Left renal cortex interstitium (tissue), 4 donors: ENCODE measurements around the gene SPATS2. TPM values are rescaled to one million over a fixed set of nuclear protein-coding genes. Genes with fewer than 3 reads are reported as not detected.

ENCODE experiments used
- DNase-seq, 4 donors: peaks; one replicate each; pipeline ENCODE4 v3.0.0-alpha.2; 2013; ENCODE audit warnings: low read depth in 4 of 4, low spot score in 2 of 4, missing footprints in 1 of 4
- polyA plus RNA-seq, 4 donors: library from polyadenylated mRNA; unstranded; fragments of 120-200 nt; gene quantifications; one replicate each; pipeline ENCODE4 v1.2.1, GENCODE V29; 2013; ENCODE audit not compliant: insufficient read length in 4 of 4

The SPATS2 gene
- polyA plus RNA-seq, 4 donors = 41.3 to 55.7 (median 48.3) TPM

DNA sequence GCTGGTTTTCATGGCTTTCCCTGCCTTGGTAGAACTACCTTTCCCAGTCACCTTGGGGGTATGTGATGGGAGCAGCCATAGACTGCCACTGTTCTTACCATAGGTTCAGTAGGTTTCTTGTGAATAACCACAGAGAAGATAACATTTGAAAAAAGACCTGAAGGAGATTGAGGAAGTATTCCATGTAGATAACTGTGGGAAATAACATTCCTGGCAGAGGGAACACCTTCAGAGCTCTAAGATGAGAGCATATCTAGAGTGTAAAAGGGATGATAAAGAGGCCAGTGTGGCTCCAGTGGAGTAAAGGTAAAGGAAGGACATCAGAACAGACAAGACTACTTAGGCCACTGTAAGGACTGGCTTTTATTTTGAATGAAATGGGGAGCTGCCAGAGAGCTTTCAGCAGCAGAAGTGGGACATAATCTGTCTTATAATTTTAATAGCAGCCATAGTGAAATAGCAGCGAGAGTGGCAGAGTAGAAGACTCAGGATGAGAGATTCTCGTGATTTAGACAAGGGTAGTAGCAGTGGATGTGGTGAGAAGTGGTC, 88.9 kb downstream of the SPATS2 start:
- DNase-seq = no peak

DNA sequence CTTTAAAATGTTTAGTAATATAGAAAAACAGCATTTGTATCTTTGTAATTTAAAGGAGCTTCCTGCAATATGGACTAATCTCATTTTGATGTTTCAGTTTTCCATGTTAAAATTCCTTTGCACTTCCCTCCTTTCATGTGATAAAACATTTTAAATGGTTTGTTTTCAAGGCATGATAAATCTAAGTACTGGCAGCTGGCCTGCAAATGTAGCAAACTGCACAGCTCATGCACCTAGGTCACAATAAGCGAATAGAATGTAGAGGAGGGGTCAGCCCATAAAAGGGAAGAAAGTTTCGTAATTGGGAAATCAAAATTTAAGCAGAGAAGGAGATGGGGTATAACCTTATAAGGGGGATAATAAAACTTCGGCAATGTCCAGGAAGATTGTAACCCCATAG, 91.6 kb downstream of the SPATS2 start:
- DNase-seq = no peak

DNA sequence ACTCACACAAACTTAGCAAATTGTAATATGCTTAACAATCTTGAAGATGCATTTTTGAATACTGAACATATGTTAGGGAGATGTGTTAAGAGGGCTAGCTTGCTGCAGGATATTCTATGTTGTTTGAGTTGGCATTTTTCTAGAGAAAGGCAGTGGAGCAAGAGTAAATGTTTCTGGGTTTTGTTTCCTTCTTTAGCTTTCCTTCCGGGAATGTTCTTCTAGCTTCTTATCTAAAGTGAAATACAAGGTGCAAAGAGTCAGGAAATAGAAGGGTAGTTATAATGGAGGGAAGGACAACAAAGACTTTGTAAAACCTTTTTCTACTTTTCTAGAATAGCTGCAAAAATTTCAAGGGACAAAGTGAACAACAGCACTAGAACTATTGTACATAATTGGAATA, 94.0 kb downstream of the SPATS2 start:
- DNase-seq = no peak

DNA sequence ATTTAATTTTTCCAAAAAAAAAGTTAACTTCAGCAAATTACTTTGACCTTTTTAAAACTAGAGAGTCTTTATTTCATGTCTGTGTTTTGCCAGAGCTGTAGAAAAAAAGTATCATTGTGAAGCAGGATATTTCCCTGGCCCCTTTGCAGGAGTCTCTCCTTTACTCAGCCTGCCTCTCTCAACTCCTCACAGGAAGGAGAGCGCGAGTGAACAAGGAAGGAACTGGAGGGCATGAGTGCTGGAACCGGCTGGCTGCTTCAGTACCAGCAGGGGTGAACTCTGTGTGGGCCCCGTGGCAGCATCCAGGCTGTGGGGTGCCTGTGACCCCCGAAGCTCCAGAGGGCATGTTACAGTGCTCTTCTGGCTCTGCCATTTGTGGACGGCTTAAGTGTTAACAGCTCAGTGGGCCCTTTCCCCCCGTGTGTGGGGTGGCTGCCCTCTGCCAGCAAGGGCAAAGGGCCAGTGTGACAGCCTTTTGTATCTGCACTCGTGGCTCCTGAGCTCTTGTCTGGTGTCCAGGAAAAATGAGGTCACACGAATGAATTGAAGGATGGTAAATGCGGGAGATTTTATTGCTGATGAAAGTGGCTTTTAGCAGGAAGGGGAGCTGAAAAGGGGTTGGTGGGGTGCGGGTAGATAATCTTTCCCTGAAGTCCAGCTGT, 95.0 kb downstream of the SPATS2 start:
- no peak for DNase-seq

DNA sequence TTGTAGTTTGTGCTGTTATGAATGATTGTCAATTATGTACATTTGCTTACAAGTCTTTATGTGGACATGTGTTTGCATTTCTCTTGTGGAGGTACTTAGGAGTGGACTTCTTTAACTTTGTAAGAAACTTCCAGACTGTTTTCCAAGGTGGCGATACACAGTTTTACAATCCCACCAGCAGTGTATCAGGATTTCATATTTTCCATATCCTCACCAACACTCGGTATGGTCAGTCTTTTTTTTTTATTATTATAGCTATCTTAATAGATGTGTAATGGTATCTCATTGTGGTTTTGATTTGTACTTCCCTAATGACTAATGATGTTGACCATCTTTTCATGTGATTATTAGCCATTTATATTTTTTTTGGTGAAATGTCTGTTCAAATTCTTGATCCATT, 97.9 kb downstream of the SPATS2 start:
- no peak for DNase-seq

DNA sequence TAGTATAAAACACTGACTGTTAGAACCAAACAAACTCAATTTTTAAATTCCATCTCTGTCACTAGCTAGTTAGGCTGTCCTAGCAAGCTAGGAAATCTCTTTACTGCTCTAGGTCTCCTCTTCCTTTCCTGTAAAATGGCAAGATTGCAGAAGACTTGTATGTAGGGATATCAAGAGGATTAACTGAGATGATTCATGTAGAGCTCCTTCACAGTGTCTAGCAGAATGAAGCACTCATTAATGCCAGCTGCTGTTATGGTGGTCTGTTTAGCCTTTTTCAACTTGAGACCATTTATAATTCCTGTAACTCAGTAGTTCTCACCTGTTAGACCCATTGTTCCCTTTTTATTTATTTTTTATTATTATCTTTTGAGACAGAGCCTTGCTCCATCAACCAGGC, 103.7 kb downstream of the SPATS2 start:
- no peak for DNase-seq

DNA sequence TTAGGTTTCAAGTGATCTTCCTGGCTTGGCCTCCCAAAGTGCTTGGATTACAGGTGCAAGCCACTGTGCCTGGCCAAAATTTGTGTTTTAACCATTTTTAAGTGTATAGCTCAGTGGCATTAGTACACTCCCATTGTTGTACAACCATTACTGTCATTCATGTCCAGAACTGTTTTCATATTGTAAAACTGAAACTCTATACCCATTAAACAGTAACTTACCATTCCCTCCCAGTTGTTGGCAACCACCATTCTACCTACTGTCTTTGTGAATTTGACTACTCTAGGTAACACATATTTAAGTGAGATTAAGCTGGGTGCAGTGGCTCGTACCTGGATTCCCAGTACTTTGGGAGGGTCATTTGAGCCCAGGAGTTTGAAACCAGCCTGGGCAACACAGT, 104.3 kb downstream of the SPATS2 start:
- DNase-seq = no peak

DNA sequence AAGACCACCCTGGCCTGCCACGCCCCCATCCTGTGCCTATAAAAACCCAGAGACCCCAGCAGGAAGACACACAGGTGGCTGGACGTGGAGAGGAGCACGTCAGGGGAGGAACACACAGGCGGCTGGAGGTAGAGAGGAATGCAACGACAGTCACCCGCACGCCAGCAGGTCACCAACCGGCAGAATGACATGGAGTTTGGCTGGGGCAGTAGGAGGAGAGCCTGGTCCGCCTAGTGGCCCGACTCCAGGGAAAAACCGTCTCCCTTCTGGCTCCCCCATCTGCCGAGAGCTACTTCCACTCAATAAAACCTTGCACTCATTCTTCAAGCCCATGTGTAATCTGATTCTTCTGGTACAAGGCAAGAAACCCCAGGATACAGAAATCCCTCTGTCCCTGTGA, 108.8 kb downstream of the SPATS2 start:
- no peak for DNase-seq

DNA sequence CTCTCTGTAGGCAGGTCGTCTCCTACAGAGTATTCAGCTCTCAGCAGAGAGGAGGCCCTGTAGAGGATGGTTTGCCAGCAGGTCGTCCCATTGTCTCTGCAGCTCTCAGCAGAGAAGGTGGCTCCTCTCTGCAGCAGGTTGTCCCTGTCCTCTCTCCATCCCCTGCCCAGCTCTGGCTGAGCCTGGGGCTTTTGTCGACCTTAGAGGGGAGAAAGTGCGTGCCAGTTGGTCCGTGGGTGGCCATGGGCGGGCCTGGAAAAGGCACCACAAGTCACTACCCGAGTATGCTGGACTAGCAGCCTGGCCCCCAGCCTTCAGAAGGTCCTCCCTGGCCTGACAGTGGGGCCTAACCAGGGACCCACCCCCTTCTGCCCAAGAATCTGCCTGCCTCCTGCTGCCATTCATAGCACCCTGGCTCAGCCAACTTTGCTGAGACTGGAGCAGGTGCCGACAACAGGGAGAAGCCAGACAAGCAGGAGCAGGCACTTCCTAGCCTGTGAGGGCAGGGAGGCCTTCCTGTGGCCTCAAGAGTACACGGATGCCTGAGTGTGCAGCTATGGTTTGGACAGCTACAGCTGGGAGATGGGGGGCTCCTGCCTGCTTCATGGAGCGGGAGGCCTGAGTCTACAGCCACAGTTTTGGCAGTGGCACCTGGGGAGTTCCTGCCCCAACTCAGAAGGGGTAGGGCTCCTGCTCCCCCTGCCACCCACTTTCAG, 111.8 kb downstream of the SPATS2 start:
- DNase-seq = no peak

DNA sequence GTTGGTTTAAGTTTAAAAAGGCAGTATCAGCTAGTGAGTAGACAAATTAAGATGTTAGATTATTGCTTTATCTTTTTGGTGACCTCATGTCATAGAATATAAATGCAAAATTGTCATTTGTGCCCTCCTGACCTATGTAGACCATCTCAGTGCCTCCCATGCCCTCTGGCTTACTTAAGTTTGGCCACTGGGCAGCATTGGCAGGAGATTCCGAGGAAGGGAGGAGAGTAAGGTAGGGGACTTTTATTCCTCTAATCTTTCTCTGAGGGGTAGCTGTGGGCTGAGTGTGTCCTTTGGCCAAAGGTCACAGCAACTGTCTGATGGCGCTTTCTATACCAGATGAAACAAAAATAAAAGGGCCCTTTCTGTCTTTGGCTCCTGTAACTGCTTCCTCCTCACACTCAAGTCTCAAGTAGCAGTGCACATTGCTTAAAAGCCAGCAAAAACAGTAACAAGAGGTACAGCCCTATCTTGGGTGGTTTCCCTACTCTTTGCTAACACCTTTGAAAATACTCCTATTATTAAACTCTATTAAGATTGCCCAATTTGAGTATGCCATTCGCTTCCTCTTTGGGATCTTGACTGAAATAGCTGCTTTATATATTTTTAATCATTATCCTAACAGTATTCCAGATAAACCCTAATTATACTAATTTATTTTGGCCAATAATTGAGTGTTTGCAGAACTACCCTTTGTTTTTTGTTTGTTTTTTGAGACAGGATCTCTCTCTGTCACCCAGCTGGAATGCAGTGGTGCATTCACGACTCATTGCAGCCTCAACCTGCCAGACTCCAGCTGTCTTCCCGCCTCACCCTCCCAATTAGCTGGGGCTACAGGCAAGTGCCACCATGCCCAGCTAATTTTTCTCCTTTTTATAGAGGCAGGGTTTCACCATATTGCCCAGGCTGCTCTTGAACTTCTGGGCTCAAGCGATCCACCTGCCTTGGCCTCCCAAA, 115.1 kb downstream of the SPATS2 start:
- no peak for DNase-seq

DNA sequence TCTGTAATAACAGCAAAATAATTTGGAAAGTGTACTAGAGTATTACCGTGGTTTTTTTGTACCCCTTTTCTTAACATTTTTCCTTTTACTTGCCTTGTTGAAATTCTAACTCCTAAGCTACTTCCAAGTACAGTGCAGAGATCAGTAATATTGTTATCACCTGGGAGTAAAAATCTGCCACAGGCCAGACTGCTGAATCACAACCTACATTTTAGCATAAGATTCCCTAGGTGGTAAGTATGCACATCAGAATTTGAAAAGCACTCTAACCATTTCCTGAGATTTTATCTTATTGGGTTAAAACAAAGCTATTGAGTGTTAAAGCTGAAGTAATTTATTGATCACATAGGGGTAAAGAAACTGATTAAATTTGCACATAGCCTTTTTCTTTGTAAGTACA, 116.4 kb downstream of the SPATS2 start:
- no peak for DNase-seq

DNA sequence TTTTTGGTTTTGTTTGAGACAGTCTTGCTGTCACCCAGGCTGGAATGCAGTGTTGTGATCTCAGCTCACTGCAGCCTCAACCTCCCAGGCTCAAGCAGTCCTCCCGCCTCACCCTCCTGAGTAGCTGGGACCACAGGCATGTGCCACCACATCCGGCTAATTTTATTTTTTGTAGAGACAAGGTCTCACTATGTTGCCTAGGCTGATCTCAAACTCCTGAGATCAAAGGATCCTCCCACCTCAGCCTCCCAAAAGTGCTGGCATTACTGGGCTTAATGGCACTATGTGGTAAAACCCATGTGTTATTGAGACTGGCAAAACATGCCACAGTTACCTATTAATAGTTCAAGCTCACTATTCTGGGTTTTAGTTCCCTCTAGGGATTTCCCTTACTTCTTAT, 120.3 kb downstream of the SPATS2 start:
- DNase-seq = no peak

DNA sequence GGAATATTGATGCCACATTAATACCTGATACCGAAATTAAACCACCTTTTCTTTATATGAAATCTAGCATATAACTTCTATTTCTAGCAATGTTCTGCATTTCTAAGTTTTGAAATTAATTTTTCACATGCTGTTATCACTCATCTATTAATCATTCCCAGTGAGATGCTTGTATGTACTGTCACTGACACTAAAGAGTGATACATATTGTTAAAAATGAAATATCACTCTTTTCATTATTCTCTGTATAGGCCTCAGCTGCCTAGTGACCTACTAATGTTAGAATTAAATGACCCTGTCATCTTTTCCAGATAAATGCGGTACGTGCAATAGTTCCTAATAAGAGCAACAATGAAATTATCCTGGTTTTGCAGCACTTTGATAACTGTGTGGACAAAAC, 121.9 kb downstream of the SPATS2 start:
- no peak for DNase-seq

DNA sequence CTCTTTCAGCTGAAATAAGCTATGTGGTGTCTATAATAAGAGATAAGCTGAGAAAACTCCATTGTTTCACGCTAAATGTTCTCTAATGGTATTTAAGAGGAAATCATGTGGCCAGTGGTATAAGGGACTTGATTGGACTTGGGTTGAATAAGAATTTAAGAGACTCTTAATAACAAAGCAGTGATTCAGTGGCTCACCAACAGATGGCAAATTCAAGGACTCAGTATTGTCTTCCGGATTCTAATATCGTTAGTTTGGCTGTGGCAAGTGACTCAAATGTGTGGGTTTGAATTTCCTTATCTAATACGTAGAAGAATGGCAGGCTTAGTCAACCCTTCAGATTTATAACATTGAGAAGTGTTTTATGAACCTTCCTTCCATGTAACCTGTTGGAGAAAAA, 122.5 kb downstream of the SPATS2 start:
- DNase-seq = no peak

DNA sequence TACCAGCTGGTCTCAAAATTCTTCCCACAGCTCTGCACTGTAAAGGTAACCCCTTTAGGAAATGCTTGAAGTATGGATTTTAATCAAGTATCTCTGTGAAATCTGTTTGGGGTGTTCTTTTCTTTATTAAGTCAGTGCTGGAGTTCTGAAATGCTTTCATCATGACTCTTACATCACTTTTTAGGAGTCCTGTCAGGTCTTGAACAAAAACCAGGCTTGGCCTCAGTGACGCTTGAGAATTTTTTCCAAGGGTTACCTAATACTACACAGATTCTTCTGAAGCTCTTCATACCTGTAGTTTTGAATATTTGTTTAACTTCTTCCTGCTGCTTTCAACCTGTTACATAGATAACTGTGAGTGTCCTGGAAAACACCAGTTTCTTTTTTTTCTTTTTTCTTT, 124.6 kb downstream of the SPATS2 start:
- DNase-seq = no peak

DNA sequence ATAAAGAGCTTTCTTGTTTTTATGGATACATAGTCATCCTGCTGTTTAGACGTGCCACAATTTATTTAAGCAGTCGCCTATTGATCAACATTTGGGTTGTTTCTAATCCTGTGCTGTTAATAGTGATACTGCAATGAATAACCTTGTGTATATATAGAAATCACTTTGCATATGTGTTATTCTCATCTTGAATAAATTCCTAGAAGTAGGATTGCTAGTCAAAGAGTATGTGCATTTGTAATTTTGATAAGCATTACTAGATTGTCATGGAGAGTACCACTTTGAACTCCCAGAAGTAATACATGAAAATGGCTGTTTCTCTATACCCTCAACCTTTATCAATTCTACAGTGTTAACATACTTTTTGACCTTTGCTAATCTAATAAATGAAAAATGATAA, 126.6 kb downstream of the SPATS2 start:
- no peak for DNase-seq

DNA sequence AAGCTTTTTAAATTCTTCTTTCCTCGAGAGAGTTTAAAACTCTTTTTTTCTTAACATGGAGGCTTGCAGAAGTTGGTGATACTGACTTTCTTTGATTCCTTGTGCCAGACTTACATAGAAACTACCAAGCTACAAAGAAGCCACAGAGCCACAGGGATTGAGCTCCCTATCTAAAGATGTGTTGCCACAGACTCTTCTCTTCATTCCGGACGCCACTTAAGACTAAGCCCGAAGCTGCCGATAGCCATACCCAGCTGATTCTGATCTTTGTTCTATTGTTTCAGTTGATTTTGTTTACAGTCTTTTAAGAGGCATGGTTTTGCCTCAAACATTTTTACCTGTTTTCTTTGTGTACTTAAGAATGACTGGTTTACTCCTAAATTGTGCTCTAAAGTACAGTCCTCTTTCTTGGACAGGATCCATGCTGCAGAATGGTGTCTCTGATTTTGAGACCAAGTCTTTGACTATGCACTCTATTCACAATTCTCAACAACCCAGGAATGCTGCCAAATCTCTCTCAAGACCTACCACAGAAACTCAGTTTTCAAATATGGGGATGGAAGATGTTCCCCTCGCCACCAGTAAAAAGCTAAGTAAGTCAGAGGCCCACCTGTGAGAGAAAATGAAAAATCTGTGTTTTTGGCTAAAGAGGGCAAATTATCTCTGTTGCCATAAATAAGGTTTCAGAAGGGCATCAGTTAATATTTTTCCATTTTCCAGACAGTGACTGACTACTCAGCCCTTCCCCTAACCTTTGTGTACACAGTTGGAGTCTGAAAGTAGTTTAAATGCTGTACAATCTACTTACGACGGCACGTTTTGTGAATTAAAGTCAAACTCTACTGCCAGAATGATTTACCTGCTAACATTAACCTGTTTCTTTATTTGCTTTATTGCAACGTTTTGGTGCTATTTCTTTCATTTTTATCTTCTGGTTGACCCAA, 129.4 kb downstream of the SPATS2 start:
- DNase-seq = no peak

DNA sequence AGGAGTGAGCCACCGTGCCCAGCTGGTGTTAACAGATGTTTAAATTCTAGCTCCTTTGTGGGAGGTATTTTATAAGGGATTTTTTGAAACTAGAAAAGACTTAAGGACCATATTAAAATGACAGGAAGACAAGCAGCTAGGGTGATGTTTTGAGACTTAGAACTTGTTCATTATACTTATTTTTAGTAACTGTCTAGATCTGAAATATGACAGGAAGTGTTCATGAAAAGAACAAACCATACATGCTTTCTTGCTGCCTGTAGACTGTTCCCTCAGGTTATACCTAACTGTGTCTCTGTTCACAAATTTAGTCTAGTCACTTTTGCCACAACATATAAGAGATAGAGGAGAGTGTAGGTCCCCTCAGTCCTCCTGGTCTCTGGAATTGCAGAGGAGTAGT, 134.6 kb downstream of the SPATS2 start:
- DNase-seq = no peak

DNA sequence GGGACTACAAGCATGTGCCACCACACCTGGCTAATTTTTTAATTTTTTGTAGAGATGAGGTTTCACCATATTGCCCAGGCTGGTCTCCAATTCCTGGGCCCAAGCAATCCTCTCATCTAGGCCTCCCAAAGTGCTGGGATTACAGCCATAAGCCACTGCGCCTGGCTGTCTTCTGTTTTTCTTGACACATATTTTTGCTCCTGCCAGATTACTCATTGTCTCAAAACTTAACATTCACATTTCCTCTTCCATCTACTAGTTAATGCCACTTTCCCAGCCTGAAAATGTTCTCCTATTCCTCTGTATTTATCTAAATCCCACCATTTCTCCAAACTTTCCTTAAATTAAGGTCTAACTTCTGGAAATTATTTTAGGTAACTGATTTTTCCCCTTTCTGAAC, 135.3 kb downstream of the SPATS2 start:
- DNase-seq = no peak

DNA sequence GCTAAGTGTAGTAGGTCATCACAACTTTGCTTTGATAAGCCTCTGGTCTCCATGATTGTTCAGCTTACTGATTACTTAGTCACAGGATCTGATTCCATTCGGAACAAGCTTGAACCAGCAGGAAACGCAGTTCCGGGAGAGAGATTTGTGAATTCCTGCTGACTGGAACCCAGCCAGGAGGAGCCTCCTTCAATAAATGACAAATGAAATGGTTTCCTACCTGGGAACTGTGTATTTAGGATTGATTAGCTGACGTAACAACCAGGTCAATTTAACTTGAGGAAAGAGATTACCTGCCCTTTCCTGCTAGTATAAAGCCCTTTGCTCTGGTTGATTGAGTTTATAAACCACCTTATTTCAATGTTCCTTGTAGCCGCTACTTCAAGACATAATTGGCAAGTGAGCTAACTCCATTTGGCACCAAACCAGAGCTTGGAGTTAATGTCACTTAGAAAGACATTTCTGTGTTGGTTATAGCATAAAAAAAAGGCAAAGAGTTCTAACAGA, 136.5 kb downstream of the SPATS2 start:
- DNase-seq = no peak
